Stimulated activated CD8-positive, alpha-beta memory T cell treated with anti-CD3 and anti-CD28 coated beads, Interleukin-12 subunit alpha, Interleukin-12 subunit beta, amount 100 ng/mL, for 4 hours (primary cell): ENCODE data around the gene CUX1.
"Not testable (repeated sequence)": the region's sequence is repeated elsewhere in the genome, so short reads cannot be mapped to it uniquely, and the experiment has no call there.

Experiments
- DNase-seq: peaks from one replicate; pipeline ENCODE4 v3.0.0-alpha.2; 2020; ENCODE audit warnings: low read depth

Gene CUX1

GRCh38 chr7:102045681-102046372, 228.4 kb downstream of the CUX1 start:
- DNase-seq: no peak

DNA sequence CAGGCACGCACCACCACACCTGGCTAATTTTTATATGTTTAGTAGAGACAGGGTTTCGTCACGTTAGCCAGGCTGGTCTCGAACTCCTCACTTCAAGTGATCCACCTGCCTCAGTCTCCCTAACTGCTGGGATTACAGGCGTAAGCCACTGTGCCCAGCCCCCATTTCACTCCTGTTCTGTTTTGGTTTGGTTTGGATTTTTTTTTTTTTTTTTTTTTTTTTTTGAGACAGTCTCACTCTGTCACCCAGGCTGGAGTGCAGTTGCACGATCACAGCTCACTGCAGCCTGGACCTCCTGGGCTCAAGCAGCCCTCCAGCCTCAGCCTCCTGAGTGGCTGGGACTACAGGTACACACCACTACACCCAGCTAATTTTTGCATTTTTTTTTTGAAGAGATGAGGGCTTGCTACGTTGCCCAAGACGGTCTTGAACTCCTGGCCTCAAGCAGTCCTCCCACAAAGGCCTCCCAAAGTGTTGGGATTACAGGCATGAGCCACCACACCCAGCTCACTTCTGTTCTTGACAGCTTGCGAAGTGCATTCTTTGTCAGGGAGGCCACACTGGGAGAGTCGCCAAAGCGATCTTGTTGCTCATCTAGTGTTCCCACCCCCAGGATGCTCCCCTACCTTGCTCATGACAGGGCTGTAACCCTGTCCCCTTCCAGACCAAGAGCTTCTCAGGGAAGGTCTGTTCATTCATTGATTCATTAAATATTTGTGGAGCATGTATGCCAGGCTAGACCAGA, 229.1 kb downstream of the CUX1 start:
- DNase-seq: no peak

- DNase-seq: no peak
Measured at GRCh38 chr7:102047167-102047566, 229.7 kb downstream of the CUX1 start.

DNA sequence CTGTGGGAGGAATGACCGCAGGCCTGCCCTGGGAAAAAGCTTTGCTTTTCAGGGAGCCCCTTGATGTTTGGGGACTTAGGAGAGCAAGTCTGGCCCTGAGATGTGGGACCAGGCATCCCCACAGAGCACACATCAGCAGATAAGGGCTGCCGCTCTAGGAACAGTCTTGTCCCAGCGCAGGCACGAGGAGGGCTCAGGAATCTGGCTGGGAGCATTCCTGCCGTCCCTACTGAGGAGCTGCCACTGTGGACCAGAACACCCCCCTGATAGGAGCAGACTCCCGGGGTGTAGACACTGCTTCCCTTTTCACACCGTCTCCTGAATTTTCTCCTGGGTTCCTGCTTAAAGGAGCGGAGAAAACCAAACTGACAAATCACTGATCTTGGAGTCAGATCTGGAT, 232.3 kb downstream of the CUX1 start:
- no peak for DNase-seq

- no peak for DNase-seq
Measured at GRCh38 chr7:102050864-102051460, 233.5 kb downstream of the CUX1 start.

- DNase-seq: not testable (repeated sequence)
Measured at GRCh38 chr7:102051736-102052135, 234.3 kb downstream of the CUX1 start.

- DNase-seq: no peak
Measured at GRCh38 chr7:102054158-102054557, 236.7 kb downstream of the CUX1 start.

DNA sequence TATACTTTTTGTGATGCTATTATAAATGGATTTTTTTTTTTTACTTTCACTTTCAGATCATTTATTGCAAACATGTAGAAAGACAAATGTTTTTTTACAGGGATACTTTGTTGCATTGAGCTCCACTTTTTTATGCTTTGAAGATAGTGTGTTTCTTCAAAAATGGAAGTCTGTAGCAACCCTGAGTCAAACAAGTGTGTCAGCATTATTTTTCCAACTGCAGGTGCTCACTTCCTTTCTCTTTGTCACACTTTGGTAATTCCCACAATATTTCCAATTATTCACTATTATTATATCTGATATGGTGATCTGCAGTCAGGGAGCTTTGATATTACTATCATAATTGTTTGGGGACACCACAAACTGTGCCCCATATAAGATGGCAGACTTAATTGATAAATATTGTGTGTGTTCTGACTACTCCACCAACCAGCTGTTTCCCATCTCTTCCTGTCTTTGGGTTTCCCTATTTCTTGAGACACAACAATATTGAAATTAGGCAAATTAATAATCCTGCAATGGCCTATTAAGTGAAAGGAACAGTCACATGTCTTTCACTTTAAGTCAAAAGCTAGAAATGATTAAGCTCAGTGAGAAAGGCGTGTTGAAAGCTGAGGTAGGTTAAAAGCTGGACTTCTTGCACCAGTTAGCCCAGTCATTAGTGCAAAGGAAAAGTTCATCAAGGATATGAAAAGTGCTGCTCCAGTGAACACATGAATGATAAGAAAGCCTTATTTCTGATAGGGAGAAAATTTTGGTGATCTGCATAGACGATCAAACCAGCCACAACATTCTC, 238.0 kb downstream of the CUX1 start:
- DNase-seq: no peak

DNA sequence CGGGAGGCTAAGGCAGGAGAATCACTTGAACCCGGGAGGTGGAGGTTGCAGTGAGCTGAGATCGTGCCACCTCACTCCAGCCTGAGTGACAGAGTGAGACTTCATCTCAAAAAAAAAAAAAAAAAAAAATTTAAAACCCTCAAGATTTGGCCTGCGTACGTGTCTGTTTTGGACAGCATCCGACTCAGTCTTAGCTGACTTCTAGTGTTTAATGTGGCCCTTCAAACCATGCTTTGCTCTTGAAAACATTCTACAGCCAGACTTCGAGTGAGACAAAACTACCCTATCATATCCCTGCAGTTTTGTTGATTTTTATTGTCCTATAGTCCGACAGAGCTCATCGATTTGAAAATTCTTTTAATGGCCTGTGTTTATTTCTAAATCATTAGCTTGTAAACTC, 242.1 kb downstream of the CUX1 start:
- no peak for DNase-seq

GRCh38 chr7:102061354-102061945, 244.0 kb downstream of the CUX1 start:
- no peak for DNase-seq

GRCh38 chr7:102061981-102062390, 244.6 kb downstream of the CUX1 start:
- no peak for DNase-seq

DNA sequence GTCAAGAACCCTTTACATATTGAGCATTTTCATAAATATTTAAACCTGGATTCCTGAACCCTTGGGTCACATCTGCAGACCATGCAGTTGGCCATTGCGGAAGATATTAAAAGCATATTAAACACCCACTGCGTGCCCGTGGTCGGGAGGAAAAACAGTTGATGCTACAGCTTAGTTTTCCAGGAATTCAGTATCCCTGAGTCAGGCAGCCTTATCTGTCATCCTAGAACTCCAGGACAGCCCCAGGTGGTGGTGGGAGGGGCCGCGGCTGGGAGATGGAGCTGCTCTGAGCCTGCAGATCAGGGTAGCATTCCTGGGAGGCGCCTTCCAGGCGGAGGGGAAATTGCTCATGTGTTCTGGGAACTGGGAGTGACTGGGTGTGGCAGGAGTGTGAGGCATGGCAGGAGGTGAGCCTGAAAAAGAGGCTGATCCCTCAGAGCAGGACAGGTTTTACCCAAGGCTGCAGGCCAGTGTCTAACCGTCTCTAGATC, 246.3 kb downstream of the CUX1 start:
- no peak for DNase-seq

DNA sequence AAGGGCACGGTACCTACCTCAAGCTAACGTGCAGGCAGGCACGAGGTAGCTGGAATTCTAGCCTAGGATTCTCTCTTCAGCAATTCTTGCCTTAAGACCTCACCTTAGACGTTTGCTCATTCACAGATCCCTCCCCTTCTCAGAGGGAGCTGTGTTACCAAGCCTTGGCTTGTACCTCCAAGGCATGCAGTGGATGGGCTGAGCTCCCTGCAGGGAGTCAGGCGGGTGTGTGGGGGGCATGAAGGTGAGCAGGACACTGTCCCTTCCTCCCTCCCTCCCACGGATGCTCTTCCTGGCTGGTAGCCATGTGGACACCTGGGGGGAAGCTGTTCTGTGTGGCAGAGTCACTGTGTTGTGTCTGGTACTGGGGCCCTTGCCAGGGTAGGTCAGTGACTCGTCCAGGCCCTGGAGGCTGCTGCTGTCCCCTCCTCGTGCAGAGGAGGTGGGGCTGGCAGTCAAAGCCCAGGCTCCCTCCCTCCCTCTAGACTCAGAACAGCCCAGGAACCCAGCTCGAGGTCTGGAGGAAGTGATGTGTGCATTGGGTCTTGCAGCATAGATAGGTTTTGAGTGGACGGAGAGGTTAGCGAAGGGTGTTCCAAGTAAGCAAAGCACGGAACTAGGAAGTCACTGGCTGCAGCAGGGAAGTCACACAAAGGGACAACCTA, 247.1 kb downstream of the CUX1 start:
- no peak for DNase-seq

DNA sequence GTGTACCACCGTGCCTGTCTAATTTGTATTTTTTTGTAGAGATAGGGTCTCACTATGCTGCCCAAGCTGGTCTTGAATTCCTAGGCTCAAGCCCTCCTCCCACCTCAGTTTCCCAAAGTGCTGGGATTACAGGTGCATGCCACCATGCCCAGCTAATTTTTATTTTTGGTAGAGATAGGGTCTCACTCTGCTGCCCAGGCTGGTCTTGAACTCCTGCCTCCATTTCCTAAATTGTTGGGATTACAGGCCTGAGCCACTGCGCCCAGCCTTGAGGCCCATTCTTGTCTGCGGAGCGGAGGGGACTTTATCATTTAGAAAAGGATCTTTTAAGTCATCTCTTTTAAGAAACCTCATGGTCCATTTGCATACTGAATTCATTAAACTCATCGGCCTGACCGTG, 247.8 kb downstream of the CUX1 start:
- DNase-seq: no peak

DNA sequence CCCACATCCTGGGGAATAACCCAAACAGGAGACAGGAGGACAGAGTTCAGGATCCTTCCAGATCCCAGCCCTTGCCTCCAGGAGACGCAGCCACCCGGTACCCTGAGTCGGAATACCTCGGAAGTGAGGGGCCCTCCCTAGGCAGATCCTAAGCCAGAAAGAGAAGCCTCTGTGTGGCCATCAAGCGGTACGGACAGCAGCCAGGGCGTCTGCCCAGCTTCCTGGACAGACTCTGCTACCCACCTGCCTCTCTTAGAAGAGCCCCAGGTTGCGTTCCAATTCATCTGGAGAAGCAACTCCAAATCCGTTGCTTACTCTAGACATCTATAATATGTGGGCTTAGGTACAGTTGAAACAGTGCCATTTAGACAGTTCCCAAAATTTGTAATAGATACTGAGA, 249.1 kb downstream of the CUX1 start:
- DNase-seq: no peak

DNA sequence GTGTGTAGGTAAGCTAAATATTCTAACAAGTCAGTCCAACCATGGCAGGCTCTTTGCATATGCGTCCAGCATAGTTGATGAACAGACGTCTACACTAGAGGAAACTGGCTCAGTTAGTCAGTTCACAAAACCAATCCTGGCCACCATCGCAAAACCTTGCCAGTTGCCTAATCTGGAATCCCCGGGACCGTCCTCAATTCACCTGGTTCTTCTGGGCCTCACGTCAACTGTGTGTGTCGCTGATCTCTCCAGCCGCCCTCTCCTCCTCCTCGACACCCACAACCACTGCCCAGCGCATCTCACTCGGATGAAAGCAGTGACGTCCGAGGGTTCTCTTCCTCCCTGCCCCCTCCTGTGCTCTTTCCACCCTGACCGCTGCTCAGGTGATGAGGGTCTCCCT, 251.4 kb downstream of the CUX1 start:
- no peak for DNase-seq

DNA sequence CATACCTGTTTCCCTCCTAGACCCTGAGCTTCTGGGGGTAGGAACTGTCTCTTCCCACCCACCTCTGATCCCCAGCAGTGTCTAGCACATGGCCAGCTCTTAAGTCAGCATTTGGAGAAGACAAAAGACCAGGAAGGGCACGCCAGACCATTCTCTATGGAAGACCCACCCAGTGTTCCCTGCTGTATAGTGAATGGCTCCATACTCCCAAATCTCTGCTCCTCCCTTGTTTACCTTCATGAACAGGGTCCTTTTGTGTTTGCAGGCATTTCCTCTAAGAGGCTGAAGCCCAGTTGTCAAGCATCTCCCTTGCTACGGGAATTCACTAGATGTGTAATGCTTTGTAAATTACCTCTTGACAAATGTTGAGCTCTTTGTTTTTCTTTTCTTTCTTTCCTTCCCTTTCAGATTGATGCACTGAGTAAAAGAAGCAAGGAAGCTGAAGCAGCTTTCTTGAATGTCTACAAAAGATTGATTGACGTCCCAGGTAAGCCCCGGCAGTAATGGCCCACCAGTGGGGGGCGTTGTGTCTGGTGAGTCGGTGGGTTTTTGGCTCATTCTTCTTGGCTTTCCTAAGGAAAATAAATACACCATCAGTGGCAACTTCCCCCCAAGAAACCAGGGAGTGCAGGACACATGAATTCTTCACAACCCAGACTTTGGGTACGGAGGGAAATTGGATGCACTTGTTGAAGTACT, 252.7 kb downstream of the CUX1 start:
- no peak for DNase-seq

- DNase-seq: no peak
Measured at GRCh38 chr7:102072003-102072402, 254.6 kb downstream of the CUX1 start.

GRCh38 chr7:102072636-102073209, 255.3 kb downstream of the CUX1 start:
- DNase-seq: no peak
